Endothelial cell of umbilical vein (primary cell): ENCODE results near the gene RRAGD. TPM values are rescaled to one million over a fixed set of nuclear protein-coding genes. Genes with fewer than 3 reads are reported as not detected.

ENCODE experiments used
- BruUV-seq: library from RNA; stranded (reverse); fragments of 400-500 nt; replicated peaks from 2 replicates; lab custom pipeline; 2021; lab: Mats Ljungman, UMichigan
- CTCF ChIA-PET: fragments of 300-600, 350-600 bp; sonication (Branson Sonifier 250); formaldehyde crosslinking; loops from one replicate; lab custom pipeline; 2021; ENCODE audit warnings: antibody characterized with exemption, inconsistent platforms; lab: Charles Lee
- POLR2A ChIA-PET: fragments of 300-600, 350-600 bp; sonication (Branson Sonifier 250); formaldehyde crosslinking; loops from one replicate; lab custom pipeline; 2021; ENCODE audit warnings: antibody characterized with exemption, inconsistent platforms; lab: Charles Lee
- DNase-seq: peaks from one replicate; pipeline ENCODE4 v3.0.0-alpha.2; 2011; ENCODE audit warnings: low read depth, low spot score
- FAIRE-seq: peaks from 2 replicates; lab custom pipeline; 2011; peaks lifted over from hg19 to GRCh38; lab: Jason Lieb, UNC
- H2AFZ ChIP-seq: 2 replicates; pipeline ENCODE4 v1.6.0; 2012; ENCODE audit warnings: low read depth, low read length, control low read depth, inconsistent platforms
- H3K27ac ChIP-seq: 2 replicates; pipeline ENCODE4 v1.5.1; 2011; ENCODE audit warnings: low read depth, mild to moderate bottlenecking, control low read depth, low read length, moderate library complexity; ENCODE audit not compliant: insufficient read depth
- H3K27me3 ChIP-seq, 2 experiments: 2 replicates each; pipeline versions ENCODE4 v1.6.0 to v1.6.1; 2011; ENCODE audit warnings: low read length in 2 of 2, mixed read lengths in 1 of 2; ENCODE audit not compliant: control insufficient read depth in 2 of 2, insufficient read depth in 2 of 2
- H3K36me3 ChIP-seq, 2 experiments: 2 replicates in 1 of 2; 3 replicates in 1 of 2; pipeline ENCODE4 v1.5.1; 2011; ENCODE audit warnings: low read length in 2 of 2, mild to moderate bottlenecking in 1 of 2, moderate library complexity in 1 of 2; ENCODE audit not compliant: control insufficient read depth in 2 of 2, insufficient read depth in 2 of 2; ENCODE audit errors: extremely low read depth in 1 of 2
- H3K4me1 ChIP-seq: 3 replicates; pipeline ENCODE4 v1.5.1; 2011; ENCODE audit warnings: mild to moderate bottlenecking, low read length; ENCODE audit not compliant: control insufficient read depth, insufficient read depth; ENCODE audit errors: extremely low read depth
- H3K4me2 ChIP-seq: 2 replicates; pipeline ENCODE4 v1.6.1; 2011; ENCODE audit warnings: low read length, control low read depth, mixed read lengths; ENCODE audit not compliant: insufficient read depth
- H3K4me3 ChIP-seq, 3 experiments: fragments of 200-600 bp in 1 of 3; sonication (generic), shearing (Covaris generic) in 1 of 3; replicated peaks in 1 of 3; 2 replicates each; pipeline ENCODE4 v1.5.1; 2011 to 2016; ENCODE audit warnings: control low read depth in 3 of 3, low read length in 3 of 3, mild to moderate bottlenecking in 2 of 3, inconsistent platforms in 1 of 3, low read depth in 1 of 3, moderate library complexity in 1 of 3; ENCODE audit not compliant: insufficient read depth in 1 of 3
- H3K79me2 ChIP-seq: 2 replicates; pipeline ENCODE4 v1.6.0; 2012; ENCODE audit warnings: low read length, inconsistent platforms; ENCODE audit not compliant: control insufficient read depth, insufficient read depth
- H3K9ac ChIP-seq: replicated peaks from 2 replicates; pipeline ENCODE3; 2011; ENCODE audit warnings: low read length, control low read depth; ENCODE audit not compliant: insufficient read depth; ENCODE audit errors: extremely low read depth
- H3K9me1 ChIP-seq: replicated peaks from 3 replicates; pipeline ENCODE4 v1.6.0; 2011; ENCODE audit warnings: mild to moderate bottlenecking, low read length; ENCODE audit not compliant: control insufficient read depth, insufficient read depth; ENCODE audit errors: extremely low read depth
- H3K9me3 ChIP-seq: replicated peaks from 2 replicates; pipeline ENCODE4 v1.5.1; 2012; ENCODE audit warnings: low read length, inconsistent platforms; ENCODE audit not compliant: control insufficient read depth, insufficient read depth
- H4K20me1 ChIP-seq: replicated peaks from 2 replicates; pipeline ENCODE3; 2011; ENCODE audit warnings: mild to moderate bottlenecking, low read length; ENCODE audit not compliant: control insufficient read depth, insufficient read depth; ENCODE audit errors: extremely low read depth
- CTCF ChIP-seq, 2 donors: IDR thresholded peaks; 1 replicate in 1 of 2; 2 replicates in 1 of 2; pipeline ENCODE4 v1.5.1; 2011; ENCODE audit warnings: low read length in 2 of 2, mild to moderate bottlenecking in 2 of 2, moderate library complexity in 2 of 2, control low read depth in 1 of 2, inconsistent platforms in 1 of 2, low read depth in 1 of 2; ENCODE audit not compliant: insufficient read depth in 1 of 2; ENCODE audit errors: extremely low read depth in 1 of 2
- EZH2 ChIP-seq: IDR thresholded peaks from 2 replicates; pipeline ENCODE4 v1.6.1; 2012; ENCODE audit warnings: borderline replicate concordance, low read depth, mild to moderate bottlenecking, moderate library complexity, low read length, inconsistent platforms; ENCODE audit not compliant: severe bottlenecking
- FOS ChIP-seq: IDR thresholded peaks from 2 replicates; pipeline ENCODE4 v1.6.1; 2011; ENCODE audit warnings: mild to moderate bottlenecking, low read length, moderate library complexity, borderline replicate concordance; ENCODE audit not compliant: insufficient read depth
- GATA2 ChIP-seq: IDR thresholded peaks from 2 replicates; pipeline ENCODE4 v1.7.0; 2011; ENCODE audit warnings: low read depth, mild to moderate bottlenecking, moderate library complexity, mixed read lengths, low read length; ENCODE audit not compliant: insufficient read length, insufficient read depth
- JUN ChIP-seq: IDR thresholded peaks from 2 replicates; pipeline ENCODE4 v1.6.1; 2011; ENCODE audit warnings: borderline replicate concordance, low read depth; ENCODE audit not compliant: insufficient read length, insufficient read depth
- MAX ChIP-seq: IDR thresholded peaks from 2 replicates; pipeline ENCODE4 v1.6.1; 2011; ENCODE audit not compliant: insufficient read depth, insufficient read length
- MYC ChIP-seq: IDR thresholded peaks from one replicate; pipeline ENCODE4 v1.6.1; 2011; ENCODE audit warnings: mild to moderate bottlenecking, low read depth, low read length
- POLR2A ChIP-seq: IDR thresholded peaks from 2 replicates; pipeline ENCODE4 v1.6.1; 2012; ENCODE audit warnings: low read depth, mild to moderate bottlenecking, control low read depth, low read length
- POLR2AphosphoS5 ChIP-seq: IDR thresholded peaks from 2 replicates; pipeline ENCODE4 v1.6.1; 2012; ENCODE audit warnings: low read depth, mild to moderate bottlenecking, control low read depth, low read length, moderate library complexity; ENCODE audit not compliant: insufficient read depth
- dilution Hi-C: fragments of 300-500 bp; cut with MboI; formaldehyde crosslinking; loops from one replicate; pipeline ENCODE4 v1.15.0; 2019; ENCODE audit warnings: low sequenced_read_pairs; ENCODE audit not compliant: extremely low pct_ligation_motif_present
- intact Hi-C: fragments of 100-400 bp; cut with micrococcal nuclease; formaldehyde crosslinking; loops from one replicate; pipeline ENCODE4 v1.10.0; 2022
- polyA plus RNA-seq, 4 experiments: library from polyadenylated mRNA; depleted of rRNA in 3 of 4; stranded (reverse) in 3 of 4; unstranded in 1 of 4; fragments of >200 nt; gene quantifications; 2 replicates each; pipeline versions ENCODE4 v1.2.1 to v1.2.3, GENCODE V29; 2011 to 2012; ENCODE audit warnings: missing spikeins in 1 of 4
- total RNA-seq: library from RNA; stranded (reverse); gene quantifications from 2 replicates; pipeline ENCODE4 v1.2.3, GENCODE V29; 2021

RRAGD gene
- total and polyA plus RNA-seq, 2 donors (not counting 3 experiments of a cell fraction or from before 2014, with no cell fraction given) = 0.07 to 2.0 TPM

- Histone ChIP-seq H3K36me3 (no peaks in the 10 kb centered on the region), H3K4me2 (no peak overlapping the region), H4K20me1 (no peaks in the 10 kb centered on the region), H2AFZ (no peak overlapping the region), H3K4me3 (no peak overlapping the region), H3K9me3 (no peaks in the 10 kb centered on the region), H3K27ac (no peak overlapping the region), H3K9me1 (no peaks in the 10 kb centered on the region), H3K27me3 (no peaks in the 10 kb centered on the region), H3K79me2 (peaks cover 8% of the 10 kb centered on the region), H3K4me1 (peaks cover 3% of the 10 kb centered on the region), H3K9ac (no peak overlapping the region)
- FAIRE-seq (no peak), DNase-seq (no peak)
- intact Hi-C loops (no loop called here), dilution Hi-C loops (no loop called here)
- no peak for TF ChIP-seq POLR2A
- ChIA-PET CTCF (interaction anchor here (1.9 to 4.4 kb wide), 4 partner anchors 9 to 45 kb away, joined by 7 to 56 read pairs (median 24); no protein-coding TSS in a partner anchor), POLR2A (interaction anchor here (0.9 to 1.2 kb wide), 2 partner anchors 9 to 276 kb away, joined by 3 to 4 read pairs; partner anchors contain the start of gene PNRC1)
- BruUV-seq = no TSS peak
Observed at GRCh38 chr6:89356642-89357170, 55.4 kb downstream of the RRAGD start.

GRCh38 chr6:89355511-89356194, 56.4 kb downstream of the RRAGD start:
- BruUV-seq = no TSS peak
- Histone ChIP-seq H3K27me3 (no peaks in the 10 kb centered on the region), H3K27ac (no peak overlapping the region), H3K79me2 (peaks cover 15% of the 10 kb centered on the region), H3K4me2 (no peak overlapping the region), H4K20me1 (no peaks in the 10 kb centered on the region), H3K4me1 (peaks cover 10% of the 10 kb centered on the region), H3K9me1 (no peaks in the 10 kb centered on the region), H3K36me3 (no peaks in the 10 kb centered on the region), H3K9me3 (no peaks in the 10 kb centered on the region), H3K4me3 (no peak overlapping the region), H2AFZ (no peak overlapping the region), H3K9ac (no peak overlapping the region)
- CTCF ChIA-PET = interaction anchor here (0.9 to 4.4 kb wide), 5 partner anchors 8 to 44 kb away, joined by 3 to 56 read pairs (median 15); no protein-coding TSS in a partner anchor
- DNase-seq (no peak), FAIRE-seq (no peak)
- dilution Hi-C loops = no loop called here
- intact Hi-C loops = no loop called here
- TF ChIP-seq POLR2A (no peak), MYC (no peak), EZH2 (no peak), GATA2 (no peak), CTCF (IDR thresholded peaks at IDR 0.05; ENCODE audit: extremely low read depth in 1 of 2, insufficient read depth in 1 of 2, low read depth in 1 of 2, low read length in 2 of 2) (no peak), FOS (no peak), JUN (no peak), POLR2AphosphoS5 (no peak), MAX (no peak)
- POLR2A ChIA-PET = no interaction called here
